Measurements from ENCODE around the gene PITX3. TPM values are rescaled to one million over a fixed set of nuclear protein-coding genes. Genes with fewer than 3 reads are reported as not detected.
"Not testable (repeated sequence)": the region's sequence is repeated elsewhere in the genome, so short reads cannot be mapped to it uniquely, and the experiment has no call there.

PITX3 gene
- total and polyA plus RNA-seq, 9 donors = not detected

DNA sequence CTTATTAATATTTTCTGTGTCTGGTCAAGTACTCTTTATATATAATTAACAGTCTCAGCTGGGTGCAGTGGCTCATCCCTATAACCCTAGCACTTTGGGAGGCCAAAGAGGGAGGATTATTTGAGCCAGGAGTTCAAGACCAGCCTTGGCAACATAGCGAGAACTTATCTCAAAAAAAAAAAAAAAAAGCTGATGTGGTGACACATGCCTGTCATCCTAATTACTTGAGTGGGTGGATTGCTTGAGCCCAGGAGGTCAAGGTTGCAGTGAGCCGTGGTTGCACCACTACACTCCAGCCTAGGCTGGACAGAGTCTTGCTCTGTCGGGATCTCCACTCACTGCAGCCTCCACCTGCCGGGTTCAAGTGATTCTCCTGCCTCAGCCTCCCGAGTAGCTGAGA, 21.9 kb downstream of the PITX3 start:
- no peaks in the 10 kb centered on the region for H3K9me3 ChIP-seq
- TF ChIP-seq POLR2A (IDR thresholded peaks at IDR 0.05) (no peak), EP300 (IDR thresholded peaks at IDR 0.05) (no peak)
- TF ChIP-seq, protein P1, sequence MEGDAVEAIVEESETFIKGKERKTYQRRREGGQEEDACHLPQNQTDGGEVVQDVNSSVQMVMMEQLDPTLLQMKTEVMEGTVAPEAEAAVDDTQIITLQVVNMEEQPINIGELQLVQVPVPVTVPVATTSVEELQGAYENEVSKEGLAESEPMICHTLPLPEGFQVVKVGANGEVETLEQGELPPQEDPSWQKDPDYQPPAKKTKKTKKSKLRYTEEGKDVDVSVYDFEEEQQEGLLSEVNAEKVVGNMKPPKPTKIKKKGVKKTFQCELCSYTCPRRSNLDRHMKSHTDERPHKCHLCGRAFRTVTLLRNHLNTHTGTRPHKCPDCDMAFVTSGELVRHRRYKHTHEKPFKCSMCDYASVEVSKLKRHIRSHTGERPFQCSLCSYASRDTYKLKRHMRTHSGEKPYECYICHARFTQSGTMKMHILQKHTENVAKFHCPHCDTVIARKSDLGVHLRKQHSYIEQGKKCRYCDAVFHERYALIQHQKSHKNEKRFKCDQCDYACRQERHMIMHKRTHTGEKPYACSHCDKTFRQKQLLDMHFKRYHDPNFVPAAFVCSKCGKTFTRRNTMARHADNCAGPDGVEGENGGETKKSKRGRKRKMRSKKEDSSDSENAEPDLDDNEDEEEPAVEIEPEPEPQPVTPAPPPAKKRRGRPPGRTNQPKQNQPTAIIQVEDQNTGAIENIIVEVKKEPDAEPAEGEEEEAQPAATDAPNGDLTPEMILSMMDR (IDR thresholded peaks at IDR 0.05) = no peak
- H3K27ac ChIP-seq = no peak overlapping the region
- WGBS, 3 donors = 61 to 64% (median 62%) methylated on average over 5 of the region's 5 CpGs
- no peaks in the 10 kb centered on the region for H3K4me1 ChIP-seq (ENCODE audit: insufficient read depth)
- no peak overlapping the region for H3K4me3 ChIP-seq
- intact Hi-C loops (cut with DNase I) = no loop called here
- H3K27me3 ChIP-seq = no peaks in the 10 kb centered on the region
- no peaks in the 10 kb centered on the region for H3K36me3 ChIP-seq
- no peak for DNase-seq

DNA sequence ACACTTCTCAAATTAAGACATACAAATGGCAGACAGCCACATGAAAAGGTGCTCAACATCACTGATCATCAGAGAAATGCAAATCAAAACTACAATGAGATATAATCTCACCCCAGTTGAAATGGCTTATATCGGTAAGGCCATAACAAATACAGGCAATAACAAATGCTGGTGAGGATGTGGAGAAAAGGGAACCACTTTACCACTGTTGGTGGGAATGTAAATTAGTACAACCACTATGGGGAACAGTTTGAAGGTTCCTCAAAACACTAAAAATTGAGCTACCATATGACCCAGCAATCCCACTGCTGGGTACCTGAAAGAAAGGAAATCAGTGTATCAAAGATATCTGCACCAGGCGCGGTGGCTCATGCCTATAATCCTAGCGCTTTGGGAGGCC, 27.7 kb downstream of the PITX3 start:
- H3K4me1 ChIP-seq (ENCODE audit: insufficient read depth); H3K27ac ChIP-seq; H3K9me3 ChIP-seq; H3K36me3 ChIP-seq; DNase-seq; H3K4me3 ChIP-seq; H3K27me3 ChIP-seq; intact Hi-C loops (cut with DNase I): not testable (repeated sequence)
- 66 to 84% (median 75%) methylated on average over 4 of the region's 4 CpGs for WGBS, 3 donors

DNA sequence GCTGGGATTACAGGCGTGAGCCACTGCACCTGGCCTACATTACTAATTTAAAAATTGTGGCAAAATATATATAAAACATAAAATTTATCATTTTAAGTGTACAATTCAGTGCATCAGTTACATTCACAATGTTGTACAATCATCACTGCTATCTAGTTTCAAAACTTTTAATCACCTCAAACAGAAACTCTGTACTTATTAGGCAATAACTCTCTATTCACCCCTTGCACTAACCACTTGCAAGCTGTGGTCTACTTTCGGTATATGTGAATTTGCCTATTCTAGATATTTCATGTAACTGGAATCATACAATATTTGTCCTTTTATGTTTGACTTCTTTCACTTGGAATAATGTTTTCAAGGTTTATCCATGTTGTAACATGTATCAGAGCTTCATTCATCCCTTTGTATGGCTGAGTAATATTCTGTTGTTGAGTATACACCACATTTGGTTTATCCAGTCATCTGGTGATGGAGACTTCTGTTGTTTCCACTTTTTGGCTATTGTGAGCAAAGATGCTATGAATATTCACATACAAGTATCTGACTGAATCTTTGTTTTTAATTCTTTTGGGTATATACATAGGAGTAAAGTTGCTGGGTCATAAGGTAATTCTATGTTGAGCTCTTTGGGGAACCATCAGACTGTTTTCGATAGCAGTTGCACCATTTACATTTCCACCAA, 29.6 kb downstream of the PITX3 start:
- no peaks in the 10 kb centered on the region for H3K36me3 ChIP-seq
- H3K9me3 ChIP-seq = no peaks in the 10 kb centered on the region
- intact Hi-C loops (cut with DNase I) = no loop called here
- H3K27me3 ChIP-seq = no peaks in the 10 kb centered on the region
- no peak overlapping the region for H3K27ac ChIP-seq
- no peak overlapping the region for H3K4me3 ChIP-seq
- no peak for DNase-seq
- peaks cover 3% of the 10 kb centered on the region for H3K4me1 ChIP-seq (ENCODE audit: insufficient read depth)
- TF ChIP-seq, protein P1 (IDR thresholded peaks at IDR 0.05) = no peak
- TF ChIP-seq EP300 (IDR thresholded peaks at IDR 0.05) = no peak
- no peak for TF ChIP-seq POLR2A (IDR thresholded peaks at IDR 0.05)
- 80 to 85% (median 81%) methylated on average over 3 of the region's 3 CpGs for WGBS, 3 donors

DNA sequence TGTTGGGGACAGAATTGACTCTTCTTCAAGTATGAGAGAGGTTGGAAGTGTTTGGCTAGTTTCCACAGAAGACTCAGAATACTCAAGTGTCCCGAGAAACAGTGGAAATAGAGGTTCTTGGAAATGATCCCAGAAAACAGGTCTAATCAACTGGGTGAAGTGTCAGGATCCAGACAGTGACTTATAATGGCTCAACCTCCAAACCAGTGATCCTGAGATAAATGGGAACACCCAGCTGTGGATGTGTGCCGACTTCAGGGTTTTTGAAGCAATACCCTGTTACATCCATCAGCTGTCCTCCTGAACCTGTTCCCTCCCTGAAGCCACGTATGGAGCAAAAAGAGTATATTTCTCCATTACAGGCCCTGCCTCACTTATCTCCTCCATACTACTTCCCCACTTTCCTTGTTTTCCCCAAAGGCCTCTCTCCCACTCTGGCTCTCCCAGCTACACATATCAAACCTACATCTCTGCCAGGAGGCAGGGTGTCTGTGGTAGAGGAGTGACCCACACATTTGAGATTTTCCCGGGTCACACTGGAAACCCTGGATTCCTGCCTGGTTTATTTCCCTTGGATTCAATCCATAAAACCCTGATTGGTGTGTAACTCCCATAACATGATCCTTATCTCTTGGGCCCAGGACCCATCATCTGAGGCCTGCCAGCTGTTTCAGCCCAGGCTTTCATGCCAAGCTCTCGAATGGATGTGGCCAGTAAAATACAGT, 32.8 kb downstream of the PITX3 start:
- intact Hi-C loops (cut with DNase I) = no loop called here
- H3K9me3 ChIP-seq = peaks cover 0 to 5% of the 10 kb centered on the region in 2 donors
- DNase-seq = no peak
- H3K27ac ChIP-seq = no peak overlapping the region
- peaks cover 3% of the 10 kb centered on the region for H3K4me1 ChIP-seq (ENCODE audit: insufficient read depth)
- TF ChIP-seq, protein P1 (IDR thresholded peaks at IDR 0.05) = no peak
- TF ChIP-seq EP300 (IDR thresholded peaks at IDR 0.05) = no peak
- no peak for TF ChIP-seq POLR2A (IDR thresholded peaks at IDR 0.05)
- H3K27me3 ChIP-seq = no peaks in the 10 kb centered on the region
- no peaks in the 10 kb centered on the region for H3K36me3 ChIP-seq
- WGBS, 3 donors = 12 to 14% (median 13%) methylated on average over 5 of the region's 5 CpGs
- H3K4me3 ChIP-seq = no peak overlapping the region

DNA sequence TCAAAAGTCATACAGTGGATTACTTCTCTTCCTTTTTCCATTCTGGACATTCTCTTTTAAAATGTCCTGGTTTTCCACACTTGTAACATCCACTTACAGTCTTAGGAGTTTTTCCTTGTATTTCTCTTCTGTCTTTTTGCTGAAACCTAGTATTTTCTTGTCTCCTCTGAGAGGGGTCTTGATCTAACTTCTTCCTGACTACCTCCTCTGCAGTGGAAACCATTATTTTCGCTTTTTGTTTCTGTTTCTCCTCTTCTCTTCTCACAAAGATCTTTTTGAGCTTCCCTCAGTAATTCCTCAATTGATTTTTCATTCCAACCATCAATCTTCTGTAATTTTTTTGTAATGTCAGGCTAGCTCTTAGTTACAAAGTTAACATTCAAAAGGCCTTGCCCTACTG, 38.9 kb downstream of the PITX3 start:
- no peaks in the 10 kb centered on the region for H3K4me1 ChIP-seq (ENCODE audit: insufficient read depth)
- H3K9me3 ChIP-seq = peaks cover 0 to 5% of the 10 kb centered on the region in 2 donors
- WGBS, 3 donors = 41 to 60% (median 53%) methylated on average over 1 of the region's 1 CpG
- TF ChIP-seq EP300 (IDR thresholded peaks at IDR 0.05) (no peak), POLR2A (IDR thresholded peaks at IDR 0.05) (no peak)
- TF ChIP-seq, protein P1 (IDR thresholded peaks at IDR 0.05) = no peak
- no peaks in the 10 kb centered on the region for H3K36me3 ChIP-seq
- H3K4me3 ChIP-seq = no peak overlapping the region
- H3K27ac ChIP-seq = no peak overlapping the region
- H3K27me3 ChIP-seq = no peaks in the 10 kb centered on the region
- no peak for DNase-seq
- intact Hi-C loops (cut with DNase I) = no loop called here

Data from ovary (tissue), 9 donors.